ENCODE results near the gene ATP9B.

GRCh38 chr18:79394534-79395307 is 325.5 kb downstream of the ATP9B start:
- TF ChIP-seq CTCF (IDR thresholded peaks at IDR 0.05): peak; percentile 7
- TF ChIP-seq EZH2phosphoT487 (IDR thresholded peaks at IDR 0.05): peak; percentile 97
